ENCODE results near the gene DGKH. TPM values are rescaled to one million over a fixed set of nuclear protein-coding genes. Genes with fewer than 3 reads are reported as not detected.

Gene DGKH
- total RNA-seq, 4 donors from 2014 or later: 18.6 to 32.5 (median 19.6) TPM

GRCh38 chr13:42283574-42283973, 235.1 kb downstream of the DGKH start:
- Histone ChIP-seq H3K27ac (no peak overlapping the region), H3K36me3 (peaks cover 0 to 21% of the 10 kb centered on the region in 2 donors), H3K9me3 (no peaks in the 10 kb centered on the region), H3K4me3 (no peak overlapping the region), H3K27me3 (no peaks in the 10 kb centered on the region), H3K4me1 (peaks cover 0 to 28% (median 3%) of the 10 kb centered on the region in 3 donors)
- TF ChIP-seq POLR2AphosphoS5 (IDR thresholded peaks at IDR 0.05) (no peak), POLR2A (IDR thresholded peaks at IDR 0.05) (no peak), EP300 (IDR thresholded peaks at IDR 0.05) (no peak)
- TF ChIP-seq, protein P1, sequence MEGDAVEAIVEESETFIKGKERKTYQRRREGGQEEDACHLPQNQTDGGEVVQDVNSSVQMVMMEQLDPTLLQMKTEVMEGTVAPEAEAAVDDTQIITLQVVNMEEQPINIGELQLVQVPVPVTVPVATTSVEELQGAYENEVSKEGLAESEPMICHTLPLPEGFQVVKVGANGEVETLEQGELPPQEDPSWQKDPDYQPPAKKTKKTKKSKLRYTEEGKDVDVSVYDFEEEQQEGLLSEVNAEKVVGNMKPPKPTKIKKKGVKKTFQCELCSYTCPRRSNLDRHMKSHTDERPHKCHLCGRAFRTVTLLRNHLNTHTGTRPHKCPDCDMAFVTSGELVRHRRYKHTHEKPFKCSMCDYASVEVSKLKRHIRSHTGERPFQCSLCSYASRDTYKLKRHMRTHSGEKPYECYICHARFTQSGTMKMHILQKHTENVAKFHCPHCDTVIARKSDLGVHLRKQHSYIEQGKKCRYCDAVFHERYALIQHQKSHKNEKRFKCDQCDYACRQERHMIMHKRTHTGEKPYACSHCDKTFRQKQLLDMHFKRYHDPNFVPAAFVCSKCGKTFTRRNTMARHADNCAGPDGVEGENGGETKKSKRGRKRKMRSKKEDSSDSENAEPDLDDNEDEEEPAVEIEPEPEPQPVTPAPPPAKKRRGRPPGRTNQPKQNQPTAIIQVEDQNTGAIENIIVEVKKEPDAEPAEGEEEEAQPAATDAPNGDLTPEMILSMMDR (IDR thresholded peaks at IDR 0.05): no peak
- no peak for ATAC-seq
- 26 to 78% methylated on average over 2 to 3 of the region's 3 CpGs for WGBS, 2 donors (ENCODE audit: low coverage in 1 of 2)

DNA sequence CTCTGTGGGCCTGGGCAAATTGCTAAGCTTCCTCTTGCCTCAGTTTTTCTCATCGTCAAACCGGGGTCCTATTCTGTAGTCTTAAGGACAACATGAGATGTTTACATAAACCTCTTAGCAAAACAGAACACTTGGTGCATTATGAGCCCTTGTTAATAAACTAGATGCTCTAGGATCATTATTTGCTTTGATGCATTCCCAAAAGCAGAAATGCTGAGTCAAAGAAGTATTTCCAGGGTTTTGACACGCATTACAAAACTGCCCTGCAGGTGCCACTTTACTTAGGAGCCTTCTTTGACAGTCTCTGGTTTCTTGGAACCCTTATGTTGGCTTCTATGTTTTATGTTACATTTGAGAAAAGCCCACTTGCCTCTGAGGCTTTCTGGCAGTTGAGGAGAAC, 235.6 kb downstream of the DGKH start:
- no peak for ATAC-seq
- Histone ChIP-seq H3K4me1 (peaks cover 0 to 24% (median 3%) of the 10 kb centered on the region in 3 donors), H3K4me3 (no peak overlapping the region), H3K27me3 (no peaks in the 10 kb centered on the region), H3K9me3 (no peaks in the 10 kb centered on the region), H3K27ac (no peak overlapping the region), H3K36me3 (peaks cover 0 to 26% of the 10 kb centered on the region in 2 donors)
- TF ChIP-seq POLR2A (IDR thresholded peaks at IDR 0.05) (no peak), POLR2AphosphoS5 (IDR thresholded peaks at IDR 0.05) (no peak), EP300 (IDR thresholded peaks at IDR 0.05) (no peak)
- TF ChIP-seq, protein P1 (IDR thresholded peaks at IDR 0.05): no peak
- WGBS, 2 donors (ENCODE audit: low coverage in 1 of 2): 81 to 92% methylated on average over 3 of the region's 3 CpGs

Small RNAs within 50 kb of the gene (small RNA-seq; reads per million reads assigned to genes)
- 0 reads per million in 4 donors for gene RPS28P8

Other genes with a start within 250 kb of the DGKH start
- 10 to 100 TPM; 20.3 to 34.7 (median 23.9) TPM for gene VWA8, start 87.5 kb upstream of the DGKH start, total RNA-seq
- 10 to 100 TPM; 41.1 to 53.4 (median 45.3) TPM for gene AKAP11, start 223.5 kb downstream of the DGKH start, total RNA-seq

Data from gastroesophageal sphincter (tissue), 4 donors.